C4-2B (cell line): Measurements from ENCODE around the gene USF1.

Experiments
- CTCF ChIP-seq: fragments of 450-650 bp; conservative IDR thresholded peaks from 2 replicates; pipeline ENCODE4 v1.5.1; 2017; ENCODE audit warnings: mild to moderate bottlenecking
- ZFX ChIP-seq: fragments of 450-650 bp; IDR thresholded peaks from 2 replicates; pipeline ENCODE4 v1.6.1; 2017

DNA sequence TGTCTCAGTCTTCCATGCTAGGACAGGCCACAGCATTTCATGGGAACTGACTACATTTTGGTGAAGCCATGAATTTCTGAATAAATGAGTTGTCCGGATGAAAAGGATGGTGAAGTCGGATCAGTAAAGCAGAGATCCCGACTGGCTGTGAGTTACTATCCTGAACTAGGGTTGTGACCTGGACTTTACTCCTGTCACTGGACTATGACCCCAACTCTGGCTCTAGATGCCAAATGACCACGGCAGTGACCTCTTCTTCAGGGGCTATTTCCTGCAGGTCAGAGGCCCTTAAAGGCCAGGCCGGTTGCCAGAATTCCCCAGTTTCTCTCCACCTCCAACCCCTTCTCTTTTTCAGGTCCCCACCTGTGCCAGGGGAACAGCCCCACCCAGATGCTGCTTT is 45.3 kb upstream of the USF1 start:
- TF ChIP-seq CTCF (no peak), ZFX (no peak)
